GM21423 (cell line): ENCODE measurements around the gene B4GALNT1.
A peak's percentile ranks its signal among the peaks of the same experiment; 100 is the strongest.
"Not testable (repeated sequence)": the region's sequence is repeated elsewhere in the genome, so short reads cannot be mapped to it uniquely, and the experiment has no call there.

Experiments used
- ATAC-seq: cut with Tn5 transposase; IDR thresholded peaks from one replicate; pipeline ENCODE4 v1.9.1; 2021; ENCODE audit warnings: mild to moderate bottlenecking, moderate library complexity; ENCODE audit not compliant: unreplicated experiment

B4GALNT1 gene

DNA sequence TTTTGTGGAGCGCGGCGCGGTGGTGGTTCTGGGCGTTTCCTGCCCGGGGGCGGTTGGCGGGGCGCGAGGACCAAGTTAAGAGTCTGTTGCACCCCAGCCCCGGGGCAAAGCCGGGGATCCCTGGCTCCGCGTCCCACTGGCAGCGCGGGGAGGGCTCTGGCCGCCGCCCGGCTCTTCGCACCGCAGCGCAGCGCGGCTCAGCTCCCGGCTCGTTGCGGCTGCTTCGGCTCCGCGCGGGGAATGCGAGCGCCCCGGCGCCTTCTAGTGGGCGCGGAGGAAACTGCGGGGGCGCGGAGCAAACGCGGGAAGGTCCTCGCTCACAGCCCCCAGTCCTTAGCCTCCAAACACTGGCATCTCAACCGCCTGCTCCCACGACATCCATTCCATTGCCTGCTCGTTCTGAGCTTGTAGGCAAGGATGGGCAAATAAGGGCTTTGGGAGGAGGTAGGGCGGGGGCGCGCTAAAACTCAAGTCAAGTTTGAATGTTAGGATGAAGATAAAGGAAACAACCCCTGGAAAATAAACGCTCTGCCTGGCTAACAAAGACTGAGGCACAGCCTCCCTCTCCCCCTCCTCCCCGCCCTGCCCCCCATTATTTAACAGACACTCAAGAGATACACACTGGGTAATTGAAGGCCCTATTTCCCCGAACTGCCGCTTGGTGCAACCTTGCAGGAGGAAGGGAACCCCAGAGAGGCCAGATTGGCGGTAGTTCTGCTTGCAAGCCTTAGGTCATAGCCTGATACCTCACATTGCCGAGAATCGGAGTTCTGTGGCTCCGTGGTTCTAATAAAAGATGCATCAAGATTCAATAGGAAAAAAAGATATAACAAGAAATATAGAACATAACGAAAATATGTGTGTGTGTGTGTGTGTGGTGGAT lies at the start of gene B4GALNT1:
TSS of gene B4GALNT1 (minus strand) at position 244 of the 883 bp plus-strand sequence. CDS start 1,069 bp downstream, outside the sequence.
- peak; percentile 79 for ATAC-seq

GRCh38 chr12:57679697-57680096 lies 46.7 kb upstream of the B4GALNT1 start:
- no peak for ATAC-seq

DNA sequence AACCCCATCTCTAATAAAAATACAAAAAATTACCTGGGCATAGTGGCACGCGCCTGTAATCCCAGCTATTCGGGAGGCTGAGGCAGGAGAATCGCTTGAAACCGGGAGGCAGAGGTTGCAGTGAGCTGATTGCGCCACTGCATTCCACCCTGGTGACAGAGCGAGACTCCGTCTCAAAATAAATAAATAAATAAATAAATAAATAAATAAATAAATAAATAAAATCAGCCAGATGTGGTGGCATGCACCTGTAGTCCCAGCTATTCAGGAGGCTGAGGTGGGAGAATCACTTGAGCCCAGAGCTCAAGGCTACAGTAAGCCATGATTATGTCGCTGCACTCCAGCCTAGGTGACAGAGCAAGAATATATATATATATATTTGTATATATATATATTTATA lies 44.9 kb upstream of the B4GALNT1 start:
- ATAC-seq: not testable (repeated sequence)

- no peak for ATAC-seq
These were observed 41.7 kb upstream of the B4GALNT1 start for GRCh38 chr12:57674691-57675090.

DNA sequence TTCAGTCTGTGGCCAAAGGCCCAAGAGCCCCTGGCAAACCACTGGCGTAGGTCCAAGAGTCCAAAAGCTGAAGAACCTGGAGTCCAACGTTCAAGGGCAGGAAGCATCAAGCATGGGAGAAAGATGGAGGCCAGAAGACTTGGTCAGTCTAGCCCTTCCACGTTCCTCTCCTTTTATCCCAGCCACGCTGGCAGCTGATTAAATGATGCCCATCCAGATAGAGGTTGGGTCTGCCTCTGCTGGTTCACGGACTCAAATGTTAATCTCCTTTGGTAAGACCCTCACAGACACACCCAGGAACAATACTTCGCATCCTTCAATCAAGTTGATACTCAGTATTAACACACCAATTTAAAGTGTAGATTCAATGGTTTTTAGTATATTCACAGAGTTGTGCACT lies 39.8 kb upstream of the B4GALNT1 start:
- no peak for ATAC-seq

DNA sequence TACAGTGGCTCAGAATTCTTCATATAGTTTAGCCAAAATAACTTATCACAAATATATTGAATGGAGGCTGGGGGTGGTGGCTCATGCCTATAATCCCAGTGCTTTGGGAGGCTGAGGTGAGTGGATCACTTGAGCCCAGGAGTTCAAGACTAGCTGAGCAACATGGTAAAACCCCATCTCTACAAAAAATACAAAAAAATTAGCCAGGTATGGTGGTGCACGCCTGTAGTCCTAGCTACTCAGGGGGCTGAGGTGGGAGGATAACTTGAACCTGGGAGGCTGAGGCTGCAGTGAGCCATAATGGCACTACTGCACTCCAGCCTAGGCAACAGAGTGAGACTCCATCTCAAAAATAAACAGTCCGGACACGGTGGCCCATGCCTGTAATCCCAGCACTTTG lies 38.8 kb upstream of the B4GALNT1 start:
- ATAC-seq: not testable (repeated sequence)

DNA sequence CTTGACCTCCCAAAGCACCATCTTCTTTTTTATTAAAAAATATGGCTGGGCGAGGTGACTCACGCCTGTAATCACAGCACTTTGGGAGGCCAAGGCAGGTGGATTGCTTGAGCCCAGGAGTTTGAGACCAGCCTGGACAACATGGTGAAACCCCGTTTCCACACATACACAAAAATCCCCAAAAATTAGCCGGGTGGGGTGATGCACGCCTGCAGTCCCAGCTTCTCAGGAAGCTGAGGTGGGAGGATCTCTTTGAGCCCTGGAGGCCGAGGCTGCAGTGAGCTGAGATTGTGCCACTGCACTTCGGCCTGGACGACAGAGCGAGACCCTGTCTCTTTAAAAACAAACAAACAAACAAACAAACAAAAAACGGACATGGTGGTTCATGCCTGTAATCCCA lies 36.7 kb upstream of the B4GALNT1 start:
- ATAC-seq: not testable (repeated sequence)

DNA sequence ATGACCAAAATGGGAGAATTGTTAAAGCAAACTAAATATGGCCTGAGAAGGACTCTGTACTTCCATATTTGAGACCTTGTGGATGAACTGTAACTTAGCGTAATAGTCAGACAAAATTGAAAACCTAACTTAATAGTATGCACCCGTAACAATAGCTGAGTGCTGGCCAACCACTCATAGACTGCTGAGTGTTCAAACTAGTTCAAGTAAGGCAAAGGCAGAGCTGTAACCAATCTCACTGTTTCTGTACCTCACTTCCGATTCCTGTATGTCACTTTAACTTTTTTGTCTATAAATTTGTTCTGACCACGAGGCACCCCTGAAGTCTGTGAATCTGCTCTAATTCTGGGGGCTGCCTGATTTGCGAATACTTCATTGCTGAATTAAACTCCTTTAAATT lies 33.9 kb upstream of the B4GALNT1 start:
- no peak for ATAC-seq

DNA sequence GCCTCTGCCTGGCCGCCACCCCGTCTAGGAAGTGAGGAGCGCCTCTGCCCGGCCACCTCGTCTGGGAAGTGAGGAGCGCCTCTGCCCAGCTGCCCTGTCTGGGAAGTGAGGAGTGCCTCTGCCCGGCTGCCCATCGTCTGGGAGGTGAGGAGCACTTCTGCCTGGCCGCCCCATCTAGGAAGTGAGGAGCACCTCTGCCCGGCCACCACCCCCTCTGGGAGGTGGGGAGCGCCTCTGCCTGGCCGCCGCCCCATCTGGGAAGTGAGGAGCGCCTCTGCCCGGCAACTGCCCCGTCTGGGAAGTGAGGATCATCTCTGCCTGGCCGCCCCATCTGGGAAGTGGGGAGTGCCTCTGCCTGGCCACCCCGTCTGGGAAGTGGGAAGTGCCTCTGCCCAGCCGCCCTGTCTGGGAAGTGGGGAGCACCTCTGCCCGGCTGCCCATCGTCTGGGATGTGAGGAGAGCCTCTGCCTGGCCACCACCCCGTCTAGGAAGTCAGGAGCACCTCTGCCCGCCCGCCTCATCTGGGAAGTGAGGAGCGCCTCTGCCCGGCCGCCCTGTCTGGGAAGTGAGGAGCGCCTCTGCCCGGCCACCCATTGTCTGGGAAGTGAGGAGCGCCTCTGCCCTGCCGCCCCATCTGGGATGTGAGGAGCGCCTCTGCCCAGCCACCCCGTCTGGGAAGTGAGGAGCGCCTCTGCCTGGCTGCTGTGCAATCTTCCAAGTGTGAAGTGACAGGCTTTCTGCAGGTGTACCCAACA lies 32.2 kb upstream of the B4GALNT1 start:
- not testable (repeated sequence) for ATAC-seq

- ATAC-seq: no peak
These were observed 28.4 kb upstream of the B4GALNT1 start for GRCh38 chr12:57661376-57661775.

GRCh38 chr12:57658890-57659289 lies 25.9 kb upstream of the B4GALNT1 start:
- ATAC-seq: no peak

DNA sequence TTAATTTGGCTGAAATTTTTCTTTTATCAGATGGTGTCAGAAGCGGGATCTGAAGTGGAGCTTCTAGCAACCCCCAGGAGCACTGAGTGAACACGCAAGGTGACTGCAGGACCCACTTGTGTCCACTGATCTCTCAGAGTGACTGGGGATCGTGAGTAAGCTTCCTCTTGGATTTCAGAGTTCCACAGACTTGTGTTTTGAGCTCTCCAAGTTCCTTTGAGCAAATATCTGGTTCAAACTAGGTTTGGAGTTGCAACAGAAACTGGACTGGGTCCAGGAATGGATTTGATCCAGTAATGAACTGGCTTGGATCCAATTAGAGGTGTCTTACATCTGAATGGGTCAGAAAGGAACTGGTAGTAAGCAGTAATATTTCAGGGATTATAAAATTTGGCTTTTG lies 24.7 kb upstream of the B4GALNT1 start:
- ATAC-seq: no peak

GRCh38 chr12:57656408-57656807 lies 23.4 kb upstream of the B4GALNT1 start:
- not testable (repeated sequence) for ATAC-seq

GRCh38 chr12:57655541-57656240 lies 22.7 kb upstream of the B4GALNT1 start:
- ATAC-seq: no peak

DNA sequence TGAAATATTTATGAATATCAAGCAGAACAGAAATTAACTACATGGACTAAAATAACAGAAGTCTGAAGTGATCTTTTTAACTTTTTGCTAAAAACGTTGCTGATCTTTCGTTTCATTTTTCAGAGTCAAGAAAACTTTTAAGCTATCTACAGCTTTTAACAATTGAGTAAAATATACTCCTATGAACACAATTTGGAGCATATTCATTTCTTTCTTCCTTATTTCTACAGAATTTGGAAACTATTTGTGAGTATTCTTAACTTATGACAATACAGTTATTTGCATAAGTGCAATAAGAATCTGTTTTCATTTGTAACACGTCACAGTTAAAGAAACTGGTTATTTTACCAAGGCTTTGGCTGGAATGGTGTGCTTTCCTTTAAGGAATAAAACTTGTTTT lies 21.0 kb upstream of the B4GALNT1 start:
- no peak for ATAC-seq

DNA sequence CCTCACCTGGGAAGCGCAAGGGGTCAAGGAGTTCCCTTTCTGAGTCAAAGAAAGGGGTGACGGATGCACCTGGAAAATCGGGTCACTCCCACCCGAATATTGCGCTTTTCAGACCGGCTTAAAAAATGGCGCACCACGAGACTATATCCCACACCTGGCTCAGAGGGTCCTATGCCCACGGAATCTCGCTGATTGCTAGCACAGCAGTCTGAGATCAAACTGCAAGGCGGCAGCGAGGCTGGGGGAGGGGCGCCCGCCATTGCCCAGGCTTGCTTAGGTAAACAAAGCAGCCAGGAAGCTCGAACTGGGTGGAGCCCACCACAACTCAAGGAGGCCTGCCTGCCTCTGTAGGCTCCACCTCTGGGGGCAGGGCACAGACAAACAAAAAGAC lies 13.7 kb upstream of the B4GALNT1 start:
- not testable (repeated sequence) for ATAC-seq

DNA sequence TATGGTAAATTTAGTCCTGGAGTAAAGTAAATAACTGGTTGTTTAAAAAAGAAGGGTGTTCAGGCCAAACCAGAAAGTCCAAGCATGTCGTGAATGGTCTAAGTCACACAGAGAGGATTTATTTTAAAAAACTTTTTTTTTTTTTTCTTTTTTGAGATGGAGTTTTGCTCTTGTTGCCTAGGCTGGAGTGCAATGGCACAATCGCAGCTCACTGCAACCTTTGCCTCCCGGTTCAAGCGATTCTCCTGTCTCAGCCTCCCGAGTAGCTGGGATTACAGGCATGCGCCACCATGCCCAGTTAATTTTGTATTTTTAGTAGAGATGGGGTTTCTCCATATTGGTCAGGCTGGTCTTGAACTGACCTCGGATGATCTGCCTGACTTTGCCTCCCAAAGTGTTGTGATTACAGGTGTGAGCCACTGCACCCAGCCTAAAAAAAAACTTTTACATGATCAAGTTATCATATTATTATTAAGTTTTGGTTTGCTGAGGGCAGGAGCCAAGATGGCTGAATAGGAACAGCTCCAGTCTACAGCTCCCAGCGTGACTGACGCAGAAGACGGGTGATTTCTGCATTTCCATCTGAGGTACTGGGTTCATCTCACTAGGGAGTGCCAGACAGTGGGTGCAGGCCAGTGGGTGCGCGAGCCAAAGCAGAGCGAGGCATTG lies 13.1 kb upstream of the B4GALNT1 start:
- ATAC-seq: not testable (repeated sequence)

- no peak for ATAC-seq
These were observed 8.9 kb upstream of the B4GALNT1 start for GRCh38 chr12:57641699-57642442.

- no peak for ATAC-seq
These were observed 7.4 kb upstream of the B4GALNT1 start for GRCh38 chr12:57640175-57641042.
